ENCODE data around the gene CLCA1.
"Not testable (repeated sequence)": the region's sequence is repeated elsewhere in the genome, so short reads cannot be mapped to it uniquely, and the experiment has no call there.

- peak in 2 of 3 experiments; percentile 43 to 66 for TF ChIP-seq CTCF (IDR thresholded peaks at IDR 0.05)
- TF ChIP-seq POLR2A (IDR thresholded peaks at IDR 0.05): not testable (repeated sequence)
Measured at GRCh38 chr1:86502125-86502646, 33.5 kb downstream of the CLCA1 start.

Data from testis (tissue), 2 donors.